ENCODE results near the gene FOXR1.

Gene FOXR1

DNA sequence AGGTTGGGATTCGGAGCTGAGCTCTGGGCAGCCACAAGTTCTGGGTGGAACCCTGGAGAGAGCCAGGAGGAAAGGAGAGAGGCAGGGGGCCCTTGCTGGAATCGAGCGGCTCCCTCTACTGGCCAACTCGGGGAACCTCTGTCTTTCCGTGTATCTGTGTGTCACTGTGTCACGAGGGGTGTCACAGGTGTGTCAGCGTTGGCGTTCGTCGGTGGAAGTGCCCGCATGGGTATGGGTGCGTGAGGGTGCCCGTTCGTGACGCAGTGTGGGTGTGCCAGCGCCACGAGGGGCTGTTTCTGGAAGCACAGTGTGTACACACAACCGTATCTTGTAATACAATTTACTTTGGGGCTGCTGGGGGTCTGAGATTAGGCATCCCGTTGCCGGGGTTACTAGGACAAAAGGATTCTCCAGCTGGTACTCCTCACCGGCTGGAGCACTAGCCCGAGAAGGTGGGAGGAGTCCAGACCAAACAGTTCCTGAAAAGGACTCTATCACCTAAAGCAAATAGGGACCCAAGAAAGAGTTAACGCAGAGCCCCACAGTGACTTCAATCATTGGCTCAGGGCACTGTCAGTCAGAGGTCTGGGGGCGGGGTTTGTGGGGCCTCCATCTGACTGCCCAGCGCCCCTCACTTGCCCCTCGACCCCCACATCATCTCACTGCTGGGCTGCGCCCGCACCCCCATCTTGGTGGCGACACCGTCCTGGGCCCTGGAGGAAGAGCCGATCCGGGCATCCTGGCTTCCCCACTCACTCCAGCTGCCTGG lies 43.3 kb upstream of the FOXR1 start:
- Histone ChIP-seq H3K9me2 (ENCODE audit: low read depth, low read length) (no peaks in the 10 kb centered on the region), H3F3A (ENCODE audit: insufficient read depth, low read length) (no peaks in the 10 kb centered on the region), H3K27ac (ENCODE audit: low read depth, low read length, poor library complexity, severe bottlenecking) (peak overlapping the region; percentile 78), H3K9ac (ENCODE audit: low read length) (peak overlapping the region; percentile 68), H3K4me1 (ENCODE audit: insufficient read depth, low read length, severe bottlenecking) (peaks cover 28% of the 10 kb centered on the region), H2AFZ (ENCODE audit: low read length) (no peak overlapping the region), H3K36me3 (ENCODE audit: insufficient read depth, low read length) (no peaks in the 10 kb centered on the region), H3K4me3 (ENCODE audit: low read depth, low read length, poor library complexity, severe bottlenecking) (peak overlapping the region; percentile 72), H3K79me2 (ENCODE audit: insufficient read depth, low read length) (no peaks in the 10 kb centered on the region), H3K4me2 (ENCODE audit: low read length) (peak overlapping the region; percentile 96), H3K27me3 (ENCODE audit: insufficient read depth, low read length) (no peaks in the 10 kb centered on the region), H4K20me1 (ENCODE audit: insufficient read depth, low read length) (no peaks in the 10 kb centered on the region), H3K9me3 (ENCODE audit: low read length) (no peaks in the 10 kb centered on the region)
- TF ChIP-seq EZH2 (IDR thresholded peaks at IDR 0.05; ENCODE audit: borderline replicate concordance, low read length), result no peak
- TF ChIP-seq, protein P1, sequence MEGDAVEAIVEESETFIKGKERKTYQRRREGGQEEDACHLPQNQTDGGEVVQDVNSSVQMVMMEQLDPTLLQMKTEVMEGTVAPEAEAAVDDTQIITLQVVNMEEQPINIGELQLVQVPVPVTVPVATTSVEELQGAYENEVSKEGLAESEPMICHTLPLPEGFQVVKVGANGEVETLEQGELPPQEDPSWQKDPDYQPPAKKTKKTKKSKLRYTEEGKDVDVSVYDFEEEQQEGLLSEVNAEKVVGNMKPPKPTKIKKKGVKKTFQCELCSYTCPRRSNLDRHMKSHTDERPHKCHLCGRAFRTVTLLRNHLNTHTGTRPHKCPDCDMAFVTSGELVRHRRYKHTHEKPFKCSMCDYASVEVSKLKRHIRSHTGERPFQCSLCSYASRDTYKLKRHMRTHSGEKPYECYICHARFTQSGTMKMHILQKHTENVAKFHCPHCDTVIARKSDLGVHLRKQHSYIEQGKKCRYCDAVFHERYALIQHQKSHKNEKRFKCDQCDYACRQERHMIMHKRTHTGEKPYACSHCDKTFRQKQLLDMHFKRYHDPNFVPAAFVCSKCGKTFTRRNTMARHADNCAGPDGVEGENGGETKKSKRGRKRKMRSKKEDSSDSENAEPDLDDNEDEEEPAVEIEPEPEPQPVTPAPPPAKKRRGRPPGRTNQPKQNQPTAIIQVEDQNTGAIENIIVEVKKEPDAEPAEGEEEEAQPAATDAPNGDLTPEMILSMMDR (IDR thresholded peaks at IDR 0.05; ENCODE audit: low read length), result peak; percentile 82

DNA sequence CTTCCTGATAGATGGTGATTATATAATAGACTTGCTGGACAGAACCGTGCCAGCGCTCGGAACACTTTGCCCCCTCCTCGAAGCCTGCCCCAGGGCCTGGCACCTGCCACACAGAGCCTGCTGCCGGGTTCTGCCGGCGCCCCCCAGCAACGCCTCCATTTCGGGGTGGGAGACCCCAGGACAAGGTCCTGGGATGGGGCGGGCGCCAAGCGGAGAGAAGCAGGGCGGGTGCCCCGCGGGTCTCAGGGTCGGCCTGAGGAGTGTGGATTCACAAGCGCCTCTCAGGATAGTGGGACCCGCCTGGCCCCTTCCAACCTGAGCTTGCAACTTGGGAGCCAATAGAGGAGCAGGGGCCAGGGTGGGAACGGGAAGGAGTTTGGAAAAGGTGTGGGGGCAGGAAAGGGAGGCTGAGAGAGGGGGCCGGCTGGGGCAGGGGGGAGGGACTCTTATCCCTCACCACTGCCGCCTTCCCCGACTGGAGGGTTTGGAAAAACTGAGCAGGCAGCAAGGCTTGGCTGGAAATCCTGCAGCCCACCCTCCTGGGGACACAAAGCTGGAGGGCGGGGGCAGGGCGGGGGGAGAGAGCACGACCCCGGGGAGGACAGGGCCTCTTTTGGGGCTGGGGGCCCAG lies 42.6 kb upstream of the FOXR1 start:
- Histone ChIP-seq H3K9ac (ENCODE audit: low read length) (peak overlapping the region; percentile 68), H3K4me1 (ENCODE audit: insufficient read depth, low read length, severe bottlenecking) (peaks cover 24% of the 10 kb centered on the region)

GRCh38 chr11:118929501-118930093 lies 42.0 kb upstream of the FOXR1 start:
- no peaks in the 10 kb centered on the region for H3K9me3 ChIP-seq (ENCODE audit: low read length)
- H4K20me1 ChIP-seq (ENCODE audit: insufficient read depth, low read length), result no peaks in the 10 kb centered on the region
- H3K9ac ChIP-seq (ENCODE audit: low read length), result peak overlapping the region; percentile 68
- H3K9me2 ChIP-seq (ENCODE audit: low read depth, low read length), result no peaks in the 10 kb centered on the region
- peaks cover 18% of the 10 kb centered on the region for H3K4me1 ChIP-seq (ENCODE audit: insufficient read depth, low read length, severe bottlenecking)
- H3K79me2 ChIP-seq (ENCODE audit: insufficient read depth, low read length), result no peaks in the 10 kb centered on the region
- no peak for TF ChIP-seq EZH2 (IDR thresholded peaks at IDR 0.05; ENCODE audit: borderline replicate concordance, low read length)
- TF ChIP-seq, protein P1 (IDR thresholded peaks at IDR 0.05; ENCODE audit: low read length), result no peak
- no peaks in the 10 kb centered on the region for H3K36me3 ChIP-seq (ENCODE audit: insufficient read depth, low read length)
- H3K27me3 ChIP-seq (ENCODE audit: insufficient read depth, low read length), result no peaks in the 10 kb centered on the region
- H2AFZ ChIP-seq (ENCODE audit: low read length), result no peak overlapping the region
- H3K4me2 ChIP-seq (ENCODE audit: low read length), result peak overlapping the region; percentile 96
- peak overlapping the region; percentile 72 for H3K4me3 ChIP-seq (ENCODE audit: low read depth, low read length, poor library complexity, severe bottlenecking)
- H3F3A ChIP-seq (ENCODE audit: insufficient read depth, low read length), result no peaks in the 10 kb centered on the region
- H3K27ac ChIP-seq (ENCODE audit: low read depth, low read length, poor library complexity, severe bottlenecking), result peak overlapping the region; percentile 78

More for the DNA sequence above, 42.6 kb upstream of the FOXR1 start:
- H3K9me3 ChIP-seq (ENCODE audit: low read length), result no peaks in the 10 kb centered on the region
- no peaks in the 10 kb centered on the region for H3K79me2 ChIP-seq (ENCODE audit: insufficient read depth, low read length)
- H3K4me3 ChIP-seq (ENCODE audit: low read depth, low read length, poor library complexity, severe bottlenecking), result peak overlapping the region; percentile 72
- TF ChIP-seq EZH2 (IDR thresholded peaks at IDR 0.05; ENCODE audit: borderline replicate concordance, low read length), result no peak
- TF ChIP-seq, protein P1 (IDR thresholded peaks at IDR 0.05; ENCODE audit: low read length), result no peak
- peak overlapping the region; percentile 96 for H3K4me2 ChIP-seq (ENCODE audit: low read length)
- H3K9me2 ChIP-seq (ENCODE audit: low read depth, low read length), result no peaks in the 10 kb centered on the region
- peak overlapping the region; percentile 78 for H3K27ac ChIP-seq (ENCODE audit: low read depth, low read length, poor library complexity, severe bottlenecking)
- no peaks in the 10 kb centered on the region for H3F3A ChIP-seq (ENCODE audit: insufficient read depth, low read length)
- H3K36me3 ChIP-seq (ENCODE audit: insufficient read depth, low read length), result no peaks in the 10 kb centered on the region
- no peak overlapping the region for H2AFZ ChIP-seq (ENCODE audit: low read length)
- H4K20me1 ChIP-seq (ENCODE audit: insufficient read depth, low read length), result no peaks in the 10 kb centered on the region
- no peaks in the 10 kb centered on the region for H3K27me3 ChIP-seq (ENCODE audit: insufficient read depth, low read length)
